Hepatocyte (in vitro differentiated cells): Measurements from ENCODE around the gene KIAA0753. TPM values are rescaled to one million over a fixed set of nuclear protein-coding genes. Genes with fewer than 3 reads are reported as not detected.
A peak's percentile ranks its signal among the peaks of the same experiment; 100 is the strongest.

Experiments
- DNase-seq: peaks from one replicate; pipeline ENCODE4 v3.0.0-alpha.2; 2016; ENCODE audit warnings: low spot score
- H2AFZ ChIP-seq: fragments of 200-600 bp; sonication (generic); 2 replicates; pipeline ENCODE4 v1.6.0; 2016; ENCODE audit warnings: antibody characterized with exemption, mild to moderate bottlenecking
- H3K27ac ChIP-seq: fragments of 200-600 bp; sonication (generic); 2 replicates; pipeline ENCODE4 v1.5.1; 2016; ENCODE audit warnings: mild to moderate bottlenecking
- H3K27me3 ChIP-seq: fragments of 200-600 bp; sonication (generic); 2 replicates; pipeline ENCODE4 v1.6.1; 2016
- H3K36me3 ChIP-seq: fragments of 200-600 bp; sonication (generic); replicated peaks from 2 replicates; pipeline ENCODE4 v1.5.1; 2016; ENCODE audit warnings: low read depth; ENCODE audit not compliant: insufficient read depth
- H3K4me1 ChIP-seq: fragments of 200-600 bp; sonication (generic); 2 replicates; pipeline ENCODE4 v1.5.1; 2016; ENCODE audit warnings: mild to moderate bottlenecking, moderate library complexity; ENCODE audit not compliant: insufficient read depth
- H3K4me2 ChIP-seq: fragments of 200-600 bp; sonication (generic); 2 replicates; pipeline ENCODE4 v1.6.0; 2016
- H3K4me3 ChIP-seq: fragments of 200-600 bp; sonication (generic); 2 replicates; pipeline ENCODE4 v1.5.1; 2016; ENCODE audit warnings: mild to moderate bottlenecking
- H3K79me2 ChIP-seq: fragments of 200-600 bp; sonication (generic); 2 replicates; pipeline ENCODE4 v1.6.0; 2017; ENCODE audit warnings: mild to moderate bottlenecking
- H3K9me2 ChIP-seq: fragments of 200-600 bp; sonication (generic); replicated peaks from 2 replicates; pipeline ENCODE4 v1.6.0; 2017; ENCODE audit warnings: mild to moderate bottlenecking; ENCODE audit not compliant: insufficient read depth
- H3K9me3 ChIP-seq: fragments of 200-600 bp; sonication (generic); 2 replicates; pipeline ENCODE4 v1.5.1; 2016; ENCODE audit warnings: low read depth, mild to moderate bottlenecking
- H4K20me1 ChIP-seq: fragments of 200-600 bp; sonication (generic); 2 replicates; pipeline ENCODE4 v1.6.0; 2016; ENCODE audit warnings: mild to moderate bottlenecking; ENCODE audit not compliant: insufficient read depth, poor library complexity, severe bottlenecking
- CTCF ChIP-seq: fragments of 200-600 bp; sonication (generic); IDR thresholded peaks from 2 replicates; pipeline ENCODE4 v1.5.1; 2016; ENCODE audit warnings: antibody characterized with exemption, mild to moderate bottlenecking; ENCODE audit not compliant: poor library complexity
- EZH2 ChIP-seq: fragments of 200-600 bp; sonication (generic); IDR thresholded peaks from 2 replicates; pipeline ENCODE4 v1.6.1; 2016; ENCODE audit warnings: antibody characterized with exemption, mild to moderate bottlenecking, borderline replicate concordance
- EZH2phosphoT487 ChIP-seq: fragments of 200-600 bp; sonication (generic); IDR thresholded peaks from one replicate; pipeline ENCODE4 v1.6.1; 2018; ENCODE audit warnings: antibody characterized with exemption, mild to moderate bottlenecking, low read depth, moderate library complexity; ENCODE audit not compliant: unreplicated experiment, severe bottlenecking
- WGBS: methylation state at CpG from one replicate; pipeline ENCODE4 v1.1.6; 2016; ENCODE audit warnings: low lambda C conversion rate; ENCODE audit errors: missing lambda C conversion rate; 5-methylcytosine and 5-hydroxymethylcytosine counted together
- polyA plus RNA-seq: library from polyadenylated mRNA; unstranded; fragments of >200 nt; fragmentation: Nextera tagmentation; extraction: Ambion mirVana; gene quantifications from 2 replicates; pipeline ENCODE4 v1.2.1, GENCODE V29; 2016
- total RNA-seq: library from RNA; depleted of rRNA; stranded (reverse); fragments of >200 nt; gene quantifications from 2 replicates; pipeline ENCODE4 v1.2.3, GENCODE V29; 2014

Gene KIAA0753
- 10.9 and 12.0 TPM in 2 replicates for total RNA-seq
- polyA plus RNA-seq = 4.0 and 6.0 TPM in 2 replicates

- Histone ChIP-seq H4K20me1 (no peaks in the 10 kb centered on the region), H3K4me1 (peaks cover 7% of the 10 kb centered on the region), H3K9me3 (no peaks in the 10 kb centered on the region), H3K4me3 (peak within 1 kb of the TSS; percentile 83), H3K9me2 (no peaks in the 10 kb centered on the region), H3K36me3 (no peaks in the 10 kb centered on the region), H3K27ac (peak within 1 kb of the TSS; percentile 97), H2AFZ (peak within 1 kb of the TSS; percentile 92), H3K4me2 (peak within 1 kb of the TSS; percentile 99), H3K27me3 (no peaks in the 10 kb centered on the region), H3K79me2 (peaks cover 73% of the 10 kb centered on the region)
- DNase-seq = peak; percentile 93
- TF ChIP-seq EZH2phosphoT487 = no peak
- no peak for TF ChIP-seq CTCF
- TF ChIP-seq EZH2 = no peak
- WGBS = under 1% methylated on average over 51 of the region's 52 CpGs
Observed at GRCh38 chr17:6640536-6641246, at the start of gene KIAA0753, which contains the start of gene TXNDC17. Gene KIAA0753, minus strand, starts transcription at chr17:6640711. Its CDS starts 5,608 bp downstream, at chr17:6635103. Gene TXNDC17, plus strand, starts transcription at chr17:6641060. Its CDS starts 23 bp downstream, at chr17:6641083.

GRCh38 chr17:6688944-6689343 lies 48.4 kb upstream of the KIAA0753 start:
- H3K27ac ChIP-seq = no peak overlapping the region
- no peak overlapping the region for H2AFZ ChIP-seq
- TF ChIP-seq CTCF (no peak), EZH2phosphoT487 (no peak)
- no peaks in the 10 kb centered on the region for H3K36me3 ChIP-seq
- H3K9me3 ChIP-seq = no peaks in the 10 kb centered on the region
- H4K20me1 ChIP-seq = no peaks in the 10 kb centered on the region
- H3K79me2 ChIP-seq = no peaks in the 10 kb centered on the region
- no peak overlapping the region for H3K4me2 ChIP-seq
- DNase-seq = no peak
- no peaks in the 10 kb centered on the region for H3K9me2 ChIP-seq
- H3K4me1 ChIP-seq = peaks cover 6% of the 10 kb centered on the region
- no peak overlapping the region for H3K4me3 ChIP-seq
- no peaks in the 10 kb centered on the region for H3K27me3 ChIP-seq
- 86% methylated on average over 9 of the region's 9 CpGs for WGBS

GRCh38 chr17:6686026-6686425 lies 45.5 kb upstream of the KIAA0753 start:
- Histone ChIP-seq H3K79me2 (no peaks in the 10 kb centered on the region), H3K27me3 (no peaks in the 10 kb centered on the region), H3K4me2 (no peak overlapping the region), H3K4me3 (no peak overlapping the region), H2AFZ (no peak overlapping the region), H3K9me2 (no peaks in the 10 kb centered on the region), H3K27ac (no peak overlapping the region), H3K4me1 (peaks cover 5% of the 10 kb centered on the region), H3K36me3 (no peaks in the 10 kb centered on the region), H3K9me3 (no peaks in the 10 kb centered on the region), H4K20me1 (no peaks in the 10 kb centered on the region)
- DNase-seq = no peak
- WGBS = 89% methylated on average over 4 of the region's 4 CpGs
- TF ChIP-seq EZH2 (no peak), CTCF (no peak), EZH2phosphoT487 (no peak)
